ENCODE measurements around the gene NOL6.
"Not testable (repeated sequence)": the region's sequence is repeated elsewhere in the genome, so short reads cannot be mapped to it uniquely, and the experiment has no call there.

Gene NOL6

DNA sequence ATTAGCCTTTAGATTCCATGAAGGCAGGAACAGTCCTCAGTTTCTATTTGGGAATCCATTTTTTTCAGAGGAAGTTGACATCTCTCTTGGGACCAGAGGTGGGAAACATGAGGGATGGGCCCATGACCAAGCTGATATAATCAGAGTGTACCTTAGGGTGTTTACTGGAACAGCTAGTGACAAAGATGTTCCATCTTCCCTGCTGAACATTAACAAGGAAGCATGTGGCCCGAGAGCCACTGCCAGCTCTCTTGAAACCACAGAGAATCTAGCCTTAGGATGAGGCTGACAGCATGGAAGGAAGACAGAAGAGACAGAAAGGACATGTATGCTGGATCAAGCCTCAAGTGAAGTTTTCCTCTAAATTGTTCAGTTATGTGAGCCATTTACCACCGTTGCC is 42.3 kb downstream of the NOL6 start:
- TF ChIP-seq, protein P1, sequence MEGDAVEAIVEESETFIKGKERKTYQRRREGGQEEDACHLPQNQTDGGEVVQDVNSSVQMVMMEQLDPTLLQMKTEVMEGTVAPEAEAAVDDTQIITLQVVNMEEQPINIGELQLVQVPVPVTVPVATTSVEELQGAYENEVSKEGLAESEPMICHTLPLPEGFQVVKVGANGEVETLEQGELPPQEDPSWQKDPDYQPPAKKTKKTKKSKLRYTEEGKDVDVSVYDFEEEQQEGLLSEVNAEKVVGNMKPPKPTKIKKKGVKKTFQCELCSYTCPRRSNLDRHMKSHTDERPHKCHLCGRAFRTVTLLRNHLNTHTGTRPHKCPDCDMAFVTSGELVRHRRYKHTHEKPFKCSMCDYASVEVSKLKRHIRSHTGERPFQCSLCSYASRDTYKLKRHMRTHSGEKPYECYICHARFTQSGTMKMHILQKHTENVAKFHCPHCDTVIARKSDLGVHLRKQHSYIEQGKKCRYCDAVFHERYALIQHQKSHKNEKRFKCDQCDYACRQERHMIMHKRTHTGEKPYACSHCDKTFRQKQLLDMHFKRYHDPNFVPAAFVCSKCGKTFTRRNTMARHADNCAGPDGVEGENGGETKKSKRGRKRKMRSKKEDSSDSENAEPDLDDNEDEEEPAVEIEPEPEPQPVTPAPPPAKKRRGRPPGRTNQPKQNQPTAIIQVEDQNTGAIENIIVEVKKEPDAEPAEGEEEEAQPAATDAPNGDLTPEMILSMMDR (IDR thresholded peaks at IDR 0.05): no peak
- TF ChIP-seq ZFX (IDR thresholded peaks at IDR 0.05; ENCODE audit: borderline replicate concordance): no peak
- peak overlapping the region; percentile 22 for H3K27ac ChIP-seq

DNA sequence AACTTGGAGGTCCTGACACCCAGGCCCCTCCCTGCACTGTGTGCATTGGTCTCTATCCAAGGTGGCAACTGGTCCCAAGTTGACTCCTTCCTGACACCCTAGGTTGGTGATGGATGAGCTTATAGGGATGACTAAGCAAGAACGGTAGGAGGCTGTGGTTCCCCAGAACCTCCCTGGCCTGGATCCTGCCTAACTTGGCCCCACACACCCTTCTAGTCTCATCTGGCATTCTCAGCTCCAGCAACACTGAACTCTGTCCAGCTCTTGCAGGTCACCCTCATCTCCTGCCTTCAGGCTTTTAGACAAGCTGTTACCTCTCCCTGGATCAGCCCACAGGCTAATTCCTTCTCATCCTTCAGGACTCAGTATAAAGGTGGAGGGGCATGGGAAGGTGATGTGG is 42.8 kb downstream of the NOL6 start:
- peak overlapping the region; percentile 22 for H3K27ac ChIP-seq
- TF ChIP-seq ZFX (IDR thresholded peaks at IDR 0.05; ENCODE audit: borderline replicate concordance): no peak
- TF ChIP-seq, protein P1 (IDR thresholded peaks at IDR 0.05): no peak

DNA sequence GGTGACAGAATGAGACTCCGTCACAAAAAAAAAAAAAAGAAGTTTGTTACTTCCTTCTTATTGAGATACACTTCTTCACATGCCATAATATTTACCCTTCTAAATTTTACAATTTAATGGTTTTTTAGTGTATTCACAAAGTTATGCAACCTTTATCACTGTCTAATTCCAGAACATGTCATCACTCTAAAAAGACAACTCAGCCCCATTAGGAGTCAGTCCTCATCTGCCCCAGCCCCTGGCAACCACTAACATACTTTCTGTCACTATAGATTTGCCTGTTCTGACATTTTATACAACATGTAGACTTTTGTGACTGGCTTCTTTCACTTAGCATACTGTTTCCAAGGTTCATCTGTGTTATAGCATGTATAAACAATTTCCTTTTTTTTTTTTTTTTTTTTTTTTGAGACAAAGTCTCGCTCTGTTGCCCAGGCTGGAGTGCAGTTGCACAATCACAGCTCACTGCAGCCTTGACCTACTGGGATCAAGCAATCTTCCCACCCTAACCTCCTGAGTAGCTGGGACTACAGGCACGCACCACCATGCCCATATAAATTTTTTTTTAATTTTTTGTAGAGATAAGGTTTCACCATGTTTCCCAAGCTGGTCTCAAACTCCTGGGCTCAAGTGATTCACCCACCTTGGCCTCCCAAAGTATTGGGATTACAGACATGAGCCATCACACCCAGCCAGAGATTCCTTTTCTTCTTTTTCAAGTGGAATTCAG is 44.3 kb downstream of the NOL6 start:
- no peak for TF ChIP-seq ZFX (IDR thresholded peaks at IDR 0.05; ENCODE audit: borderline replicate concordance)
- TF ChIP-seq, protein P1 (IDR thresholded peaks at IDR 0.05): no peak
- H3K27ac ChIP-seq: no peak overlapping the region

DNA sequence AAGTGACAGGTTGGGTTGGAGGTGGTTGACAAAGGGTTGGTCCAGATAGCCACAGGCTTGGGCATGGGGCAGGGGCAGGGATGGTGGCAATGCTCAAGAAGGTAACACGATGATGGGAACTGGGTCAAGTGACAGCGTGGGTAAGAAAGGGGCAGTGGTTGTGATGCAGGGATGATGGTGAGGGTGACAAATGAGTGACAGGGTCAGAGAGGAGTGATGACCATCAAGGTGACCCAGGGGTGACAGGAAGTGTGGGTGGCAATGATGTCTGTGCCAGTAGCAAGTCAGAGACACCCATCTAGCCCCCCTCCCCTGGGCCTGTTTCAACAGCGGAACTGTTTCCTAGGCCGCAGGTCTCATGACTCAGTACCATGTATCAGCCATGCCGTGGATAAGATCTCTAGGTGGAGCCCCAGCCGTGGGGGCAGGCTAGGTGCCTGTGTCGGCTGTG is 46.9 kb downstream of the NOL6 start:
- no peak overlapping the region for H3K27ac ChIP-seq
- no peak for TF ChIP-seq ZFX (IDR thresholded peaks at IDR 0.05; ENCODE audit: borderline replicate concordance)
- TF ChIP-seq, protein P1 (IDR thresholded peaks at IDR 0.05): no peak

DNA sequence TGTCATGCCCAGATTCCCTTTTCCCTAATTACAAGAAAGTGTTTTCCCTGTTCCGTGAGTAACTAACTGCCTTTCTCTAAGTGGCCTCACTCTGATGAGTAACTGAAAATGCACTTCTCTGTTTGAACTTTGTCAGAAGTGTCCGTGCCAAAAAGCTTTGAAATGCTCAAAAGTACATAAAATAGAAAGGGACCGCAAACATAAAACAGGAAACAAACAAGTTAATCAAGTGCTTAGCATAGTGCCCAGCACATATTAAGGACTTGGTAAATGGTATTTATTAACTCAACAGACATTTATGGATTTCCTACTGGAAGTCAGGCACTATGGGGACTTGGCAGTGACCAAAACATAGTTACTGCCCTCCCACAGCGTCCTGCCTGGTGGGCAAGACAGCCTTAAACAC is 48.6 kb downstream of the NOL6 start:
- peak overlapping the region; percentile 49 for H3K27ac ChIP-seq
- TF ChIP-seq ZFX (IDR thresholded peaks at IDR 0.05; ENCODE audit: borderline replicate concordance): no peak
- TF ChIP-seq, protein P1 (IDR thresholded peaks at IDR 0.05): no peak

DNA sequence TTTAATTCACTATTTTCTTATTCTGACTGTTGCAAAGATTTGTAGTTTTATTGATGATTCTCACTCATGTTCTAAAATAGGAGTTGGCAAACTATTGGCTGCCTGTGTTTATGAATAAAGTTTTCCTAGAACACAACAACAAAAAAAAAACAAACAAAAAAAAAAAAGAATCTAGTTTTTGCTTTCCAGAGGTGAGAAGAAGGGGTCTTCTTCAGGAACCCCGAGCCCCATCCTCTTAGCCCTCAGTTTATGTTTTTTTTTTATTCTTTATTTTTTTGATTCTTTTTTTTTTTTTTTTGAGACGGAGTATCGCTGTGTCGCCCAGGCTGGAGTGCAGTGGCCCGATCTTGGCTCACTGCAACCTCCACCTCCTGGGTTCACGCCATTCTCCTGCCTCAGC is 49.2 kb downstream of the NOL6 start:
- H3K27ac ChIP-seq: peak overlapping the region; percentile 49

DNA sequence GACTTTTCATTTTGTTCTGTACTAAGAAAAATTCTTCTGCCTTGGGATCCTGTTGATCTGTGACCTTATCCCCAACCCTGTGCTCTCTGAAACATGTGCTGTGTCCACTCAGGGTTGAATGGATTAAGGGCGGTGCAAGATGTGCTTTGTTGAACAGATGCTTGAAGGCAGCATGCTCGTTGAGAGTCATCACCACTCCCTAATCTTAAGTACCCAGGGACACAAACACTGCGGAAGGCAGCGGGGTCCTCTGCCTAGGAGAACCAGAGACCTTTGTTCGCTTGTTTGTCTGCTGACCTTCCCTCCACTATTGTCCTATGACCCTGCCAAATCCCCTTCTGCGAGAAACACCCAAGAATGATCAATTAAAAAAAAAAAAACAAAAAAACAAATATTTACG is 49.7 kb downstream of the NOL6 start:
- H3K27ac ChIP-seq: not testable (repeated sequence)

DNA sequence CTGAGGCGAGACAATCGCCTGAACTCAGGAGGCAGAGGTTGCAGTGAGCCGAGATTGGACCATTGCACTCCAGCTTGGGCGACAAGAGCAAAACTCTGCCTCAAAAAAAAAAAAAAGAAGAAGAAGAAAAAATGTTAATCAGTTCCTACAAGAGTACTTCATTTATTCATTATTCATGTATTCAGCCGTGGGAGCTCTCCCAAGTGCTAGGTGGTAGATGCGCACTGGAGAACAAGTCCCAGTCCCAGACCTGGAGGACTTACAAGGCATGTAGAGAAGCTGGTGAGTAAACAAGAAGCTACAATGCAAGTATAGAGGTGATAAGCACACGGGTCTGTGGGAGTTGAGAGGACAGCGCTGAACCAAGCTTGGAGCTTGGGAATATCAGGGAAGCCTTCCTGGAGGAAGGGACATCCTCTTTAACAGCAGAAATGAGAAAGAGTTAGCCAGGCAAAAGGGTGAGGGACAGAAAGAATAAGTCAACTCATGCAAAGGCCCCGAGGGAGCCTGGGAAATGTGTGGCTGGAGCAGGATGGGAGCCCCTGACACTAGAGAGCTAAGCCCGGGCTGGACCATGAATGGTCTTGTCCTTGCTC is 53.9 kb downstream of the NOL6 start:
- no peak for TF ChIP-seq ZFX (IDR thresholded peaks at IDR 0.05; ENCODE audit: borderline replicate concordance)
- TF ChIP-seq, protein P1 (IDR thresholded peaks at IDR 0.05): no peak

More for the DNA sequence above, 53.9 kb downstream of the NOL6 start:
- peak overlapping the region; percentile 27 for H3K27ac ChIP-seq

Measured in 22Rv1 (cell line).